Skeletal muscle satellite cell (primary cell): ENCODE results near the gene LDLR.
A peak's percentile ranks its signal among the peaks of the same experiment; 100 is the strongest.
"Not testable (repeated sequence)": the region's sequence is repeated elsewhere in the genome, so short reads cannot be mapped to it uniquely, and the experiment has no call there.

Experiments
- H3K27me3 ChIP-seq: 2 replicates; pipeline ENCODE4 v1.7.0; 2013; ENCODE audit warnings: low read length; ENCODE audit not compliant: control insufficient read depth, insufficient read depth
- H3K36me3 ChIP-seq: 2 replicates; pipeline ENCODE4 v1.7.0; 2013; ENCODE audit warnings: mild to moderate bottlenecking, control low read depth, low read length; ENCODE audit not compliant: insufficient read depth
- H3K4me1 ChIP-seq: 2 replicates; pipeline ENCODE4 v1.7.0; 2013; ENCODE audit warnings: low read length; ENCODE audit not compliant: control insufficient read depth, insufficient read depth
- H3K4me2 ChIP-seq: 2 replicates; pipeline ENCODE4 v1.7.0; 2013; ENCODE audit warnings: mild to moderate bottlenecking, low read length
- H3K4me3 ChIP-seq: 2 replicates; pipeline ENCODE4 v1.7.0; 2013; ENCODE audit warnings: low read length
- H3K9ac ChIP-seq: 2 replicates; pipeline ENCODE4 v1.7.0; 2013; ENCODE audit warnings: mild to moderate bottlenecking, low read depth, low read length, moderate library complexity
- H3K9me3 ChIP-seq: replicated peaks from 2 replicates; pipeline ENCODE4 v1.7.0; 2013; ENCODE audit warnings: mild to moderate bottlenecking, control low read depth, low read length

LDLR gene

GRCh38 chr19:11180346-11180745, 91.1 kb downstream of the LDLR start:
- Histone ChIP-seq H3K4me2 (peak overlapping the region; percentile 22), H3K4me1 (peaks cover 32% of the 10 kb centered on the region), H3K9ac (peak overlapping the region; percentile 63), H3K9me3 (no peaks in the 10 kb centered on the region), H3K36me3 (peaks cover 61% of the 10 kb centered on the region), H3K27me3 (no peaks in the 10 kb centered on the region), H3K4me3 (no peak overlapping the region)

- Histone ChIP-seq H3K36me3 (peaks cover 61% of the 10 kb centered on the region), H3K4me1 (peaks cover 32% of the 10 kb centered on the region), H3K9ac (peak overlapping the region; percentile 63)
- not testable (repeated sequence) for H3K4me2 ChIP-seq, H3K27me3 ChIP-seq, H3K4me3 ChIP-seq, H3K9me3 ChIP-seq
Observed at GRCh38 chr19:11180975-11181374, 91.7 kb downstream of the LDLR start.

- no peaks in the 10 kb centered on the region for H3K27me3 ChIP-seq
- no peak overlapping the region for H3K4me2 ChIP-seq
- H3K4me3 ChIP-seq, result no peak overlapping the region
- H3K9me3 ChIP-seq, result no peaks in the 10 kb centered on the region
- no peak overlapping the region for H3K9ac ChIP-seq
- peaks cover 32% of the 10 kb centered on the region for H3K4me1 ChIP-seq
- H3K36me3 ChIP-seq, result peaks cover 56% of the 10 kb centered on the region
Observed at GRCh38 chr19:11181488-11181887, 92.2 kb downstream of the LDLR start.
